Neural cell (in vitro differentiated cells): ENCODE data around the gene LARP6. TPM values are rescaled to one million over a fixed set of nuclear protein-coding genes. Genes with fewer than 3 reads are reported as not detected.

ENCODE experiments used
- H2AFZ ChIP-seq: fragments of 200-600, 300-800 bp; sonication (generic), shearing (Covaris generic); 2 replicates; pipeline ENCODE4 v1.6.0; 2014; ENCODE audit warnings: low read depth, mild to moderate bottlenecking, antibody characterized with exemption, low read length, moderate library complexity
- H3F3A ChIP-seq: fragments of 200-600 bp; shearing (Covaris generic); 2 replicates; pipeline ENCODE4 v1.6.1; 2016; ENCODE audit warnings: mild to moderate bottlenecking, moderate library complexity, mixed read lengths, antibody characterized with exemption, low read length; ENCODE audit not compliant: insufficient read depth, poor library complexity, severe bottlenecking
- H3K27ac ChIP-seq: fragments of 200-600, 300-800 bp; sonication (generic), shearing (Covaris generic); 2 replicates; pipeline ENCODE4 v1.5.1; 2014; ENCODE audit warnings: mild to moderate bottlenecking, low read length, moderate library complexity
- H3K27me3 ChIP-seq: fragments of 300-800, 200-600 bp; sonication (generic), shearing (Covaris generic); 2 replicates; pipeline ENCODE4 v1.6.0; 2014; ENCODE audit warnings: mild to moderate bottlenecking, low read depth, low read length, moderate library complexity; ENCODE audit not compliant: insufficient read depth
- H3K36me3 ChIP-seq: fragments of 300-800, 200-600 bp; sonication (generic), shearing (Covaris generic); 2 replicates; pipeline ENCODE4 v1.5.1; 2014; ENCODE audit warnings: mild to moderate bottlenecking, antibody characterized with exemption, low read length, moderate library complexity; ENCODE audit not compliant: insufficient read depth
- H3K4me2 ChIP-seq: fragments of 300-800, 200-600 bp; sonication (generic), shearing (Covaris generic); 2 replicates; pipeline ENCODE4 v1.6.0; 2014; ENCODE audit warnings: mild to moderate bottlenecking, low read length
- H3K4me3 ChIP-seq: fragments of 300-800, 200-600 bp; sonication (generic), shearing (Covaris generic); 2 replicates; pipeline ENCODE4 v1.5.1; 2014; ENCODE audit warnings: mild to moderate bottlenecking, low read length, moderate library complexity
- H3K79me2 ChIP-seq: fragments of 200-600 bp; shearing (Covaris generic); replicated peaks from 2 replicates; pipeline ENCODE4 v1.6.0; 2014; ENCODE audit warnings: mild to moderate bottlenecking, low read length, moderate library complexity; ENCODE audit not compliant: insufficient read depth
- H3K9ac ChIP-seq: fragments of 300-800, 200-600 bp; sonication (generic), shearing (Covaris generic); 2 replicates; pipeline ENCODE4 v1.6.1; 2016; ENCODE audit warnings: mild to moderate bottlenecking, low read length, mixed read lengths
- H3K9me2 ChIP-seq: fragments of 200-600 bp; shearing (Covaris generic); 2 replicates; pipeline ENCODE4 v1.6.1; 2016; ENCODE audit warnings: mild to moderate bottlenecking, low read length, mixed read lengths; ENCODE audit not compliant: insufficient read depth
- H3K9me3 ChIP-seq: fragments of 200-600, 300-800 bp; sonication (generic), shearing (Covaris generic); 2 replicates; pipeline ENCODE4 v1.6.1; 2016; ENCODE audit warnings: mild to moderate bottlenecking, mixed run types, low read length, moderate library complexity, mixed read lengths
- H4K20me1 ChIP-seq: fragments of 200-600 bp; shearing (Covaris generic); 2 replicates; pipeline ENCODE4 v1.6.1; 2016; ENCODE audit warnings: mild to moderate bottlenecking, mixed run types; ENCODE audit not compliant: insufficient read depth
- CTCF ChIP-seq: fragments of 450-650 bp; IDR thresholded peaks from 2 replicates; pipeline ENCODE4 v1.5.1; 2014; ENCODE audit warnings: antibody characterized with exemption, mild to moderate bottlenecking, moderate library complexity; ENCODE audit not compliant: poor library complexity, severe bottlenecking
- EZH2 ChIP-seq: fragments of 200-600, 300-800 bp; shearing (Covaris generic), sonication (generic); IDR thresholded peaks from 2 replicates; pipeline ENCODE4 v1.6.1; 2014; ENCODE audit warnings: antibody characterized with exemption, low read length, borderline replicate concordance, mild to moderate bottlenecking; ENCODE audit not compliant: insufficient read depth, poor library complexity, severe bottlenecking
- POLR2AphosphoS5 ChIP-seq: IDR thresholded peaks from 2 replicates; pipeline ENCODE4 v1.6.1; 2012
- REST ChIP-seq: IDR thresholded peaks from 2 replicates; pipeline ENCODE4 v1.6.1; 2012; ENCODE audit warnings: borderline replicate concordance
- SMC3 ChIP-seq: fragments of 450-650 bp; conservative IDR thresholded peaks from 2 replicates; pipeline ENCODE4 v1.6.1; 2014; ENCODE audit warnings: antibody characterized with exemption, mild to moderate bottlenecking, moderate library complexity; ENCODE audit not compliant: poor library complexity
- TAF1 ChIP-seq: IDR thresholded peaks from 2 replicates; pipeline ENCODE4 v1.6.1; 2012; ENCODE audit warnings: low read depth
- polyA plus RNA-seq: library from polyadenylated mRNA; depleted of rRNA; stranded (reverse); fragments of >200 nt; gene quantifications from 2 replicates; pipeline ENCODE4 v1.2.3, GENCODE V29; 2014

The LARP6 gene
- polyA plus RNA-seq, 1 donor from 2014 or later = 20.4 TPM

- peak overlapping the region; percentile 45 for H3K4me2 ChIP-seq
- H4K20me1 ChIP-seq = no peaks in the 10 kb centered on the region
- H2AFZ ChIP-seq = peak overlapping the region; percentile 51
- no peaks in the 10 kb centered on the region for H3K79me2 ChIP-seq
- H3F3A ChIP-seq = no peaks in the 10 kb centered on the region
- H3K9ac ChIP-seq = peak overlapping the region; percentile 72
- TF ChIP-seq CTCF (peak; percentile 41), SMC3 (no peak)
- no peaks in the 10 kb centered on the region for H3K9me2 ChIP-seq
- peak overlapping the region; percentile 37 for H3K27ac ChIP-seq
- H3K36me3 ChIP-seq = no peaks in the 10 kb centered on the region
- H3K27me3 ChIP-seq = no peaks in the 10 kb centered on the region
- H3K4me3 ChIP-seq = peak overlapping the region; percentile 83
- H3K9me3 ChIP-seq = no peaks in the 10 kb centered on the region
Measured at GRCh38 chr15:70854666-70854976, 664 bp upstream of the LARP6 start.

- Histone ChIP-seq H3K27ac (no peak overlapping the region), H3K4me2 (no peak overlapping the region), H3K4me3 (peak overlapping the region; percentile 83), H3F3A (no peaks in the 10 kb centered on the region), H2AFZ (peak overlapping the region; percentile 60), H3K27me3 (no peaks in the 10 kb centered on the region), H3K79me2 (no peaks in the 10 kb centered on the region), H3K9me3 (no peaks in the 10 kb centered on the region), H3K9me2 (no peaks in the 10 kb centered on the region), H4K20me1 (no peaks in the 10 kb centered on the region), H3K9ac (peak overlapping the region; percentile 72), H3K36me3 (no peaks in the 10 kb centered on the region)
- TF ChIP-seq POLR2AphosphoS5 (peak; percentile 13), EZH2 (no peak), TAF1 (peak; percentile 50)
Measured at GRCh38 chr15:70853318-70853972, 512 bp downstream of the LARP6 start.

GRCh38 chr15:70852501-70853317 is 1.2 kb downstream of the LARP6 start:
- Histone ChIP-seq H2AFZ (peak overlapping the region; percentile 60), H4K20me1 (no peaks in the 10 kb centered on the region), H3F3A (no peaks in the 10 kb centered on the region), H3K36me3 (no peaks in the 10 kb centered on the region), H3K27ac (no peak overlapping the region), H3K9ac (peak overlapping the region; percentile 72), H3K9me2 (no peaks in the 10 kb centered on the region), H3K4me2 (peak overlapping the region; percentile 9), H3K27me3 (no peaks in the 10 kb centered on the region), H3K4me3 (peak overlapping the region; percentile 83), H3K79me2 (no peaks in the 10 kb centered on the region), H3K9me3 (no peaks in the 10 kb centered on the region)
- no peak for TF ChIP-seq CTCF
- no peak for TF ChIP-seq REST
- no peak for TF ChIP-seq EZH2
- TF ChIP-seq SMC3 = no peak
- TF ChIP-seq POLR2AphosphoS5 = no peak
- TF ChIP-seq TAF1 = no peak
